GM23338 (cell line): ENCODE data around the gene STK32C. TPM values are rescaled to one million over a fixed set of nuclear protein-coding genes. Genes with fewer than 3 reads are reported as not detected.

ENCODE experiments used
- ATAC-seq: fragments of 200-7000 bp; cut with Tn5 transposase; 3 replicates; pipeline ENCODE4 v1.9.1; 2020
- DNase-seq: peaks from one replicate; pipeline ENCODE4 v3.0.0-alpha.2; 2015; ENCODE audit warnings: low spot score
- H2AFZ ChIP-seq: fragments of 200-600 bp; sonication (generic); 2 replicates; pipeline ENCODE4 v1.8.0; 2016; ENCODE audit warnings: antibody characterized with exemption, mild to moderate bottlenecking, moderate library complexity
- H3F3A ChIP-seq: fragments of 200-600 bp; sonication (generic); replicated peaks from 2 replicates; pipeline ENCODE4 v1.8.0; 2017; ENCODE audit warnings: antibody characterized with exemption, mixed run types, low read depth
- H3K27ac ChIP-seq: fragments of 200-600 bp; sonication (generic); 2 replicates; pipeline ENCODE4 v1.6.1; 2016; ENCODE audit warnings: low read depth
- H3K27me3 ChIP-seq: fragments of 200-600 bp; sonication (generic); 2 replicates; pipeline ENCODE4 v1.8.0; 2016; ENCODE audit warnings: mild to moderate bottlenecking, mixed run types, moderate library complexity; ENCODE audit not compliant: insufficient read depth
- H3K36me3 ChIP-seq: fragments of 200-600 bp; sonication (generic); 2 replicates; pipeline ENCODE4 v1.8.0; 2016; ENCODE audit warnings: mild to moderate bottlenecking; ENCODE audit not compliant: insufficient read depth
- H3K4me1 ChIP-seq: fragments of 200-600 bp; sonication (generic); 2 replicates; pipeline ENCODE4 v1.8.0; 2016; ENCODE audit warnings: mild to moderate bottlenecking, moderate library complexity; ENCODE audit not compliant: insufficient read depth
- H3K4me2 ChIP-seq: fragments of 200-600 bp; sonication (generic); 2 replicates; pipeline ENCODE4 v1.7.1; 2017; ENCODE audit warnings: mixed run types
- H3K4me3 ChIP-seq: fragments of 200-600 bp; sonication (generic); 2 replicates; pipeline ENCODE4 v1.6.1; 2016; ENCODE audit warnings: mixed run types
- H3K79me2 ChIP-seq: fragments of 200-600 bp; sonication (generic); replicated peaks from 2 replicates; pipeline ENCODE4 v1.8.0; 2017; ENCODE audit warnings: mild to moderate bottlenecking; ENCODE audit not compliant: insufficient read depth
- H3K9me2 ChIP-seq: fragments of 200-600 bp; sonication (generic); 2 replicates; pipeline ENCODE4 v1.8.0; 2017; ENCODE audit not compliant: insufficient read depth
- H4K20me1 ChIP-seq: fragments of 200-600 bp; sonication (generic); replicated peaks from 2 replicates; pipeline ENCODE4 v1.8.0; 2017; ENCODE audit warnings: mild to moderate bottlenecking; ENCODE audit not compliant: insufficient read depth
- H3K27ac Mint-ChIP-seq: 2 replicates; pipeline ENCODE4 v1.8.0; 2020; ENCODE audit warnings: inconsistent platforms, mild to moderate bottlenecking, moderate library complexity, mixed read lengths
- H3K27me3 Mint-ChIP-seq: 3 replicates; pipeline ENCODE4 v1.8.0; 2022; ENCODE audit warnings: low read depth, mild to moderate bottlenecking, moderate library complexity, mixed read lengths, inconsistent platforms; ENCODE audit not compliant: insufficient read depth, poor library complexity
- H3K36me3 Mint-ChIP-seq: 3 replicates; pipeline ENCODE4 v1.8.0; 2021; ENCODE audit warnings: low read depth, mild to moderate bottlenecking, inconsistent platforms, moderate library complexity, mixed read lengths
- H3K4me1 Mint-ChIP-seq: 3 replicates; pipeline ENCODE4 v1.8.0; 2020; ENCODE audit warnings: mild to moderate bottlenecking, inconsistent platforms, mixed read lengths
- H3K4me3 Mint-ChIP-seq: 3 replicates; pipeline ENCODE4 v1.8.0; 2021; ENCODE audit warnings: moderate library complexity, mild to moderate bottlenecking, inconsistent platforms, mixed read lengths
- H3K9me3 Mint-ChIP-seq: 3 replicates; pipeline ENCODE4 v1.8.0; 2020; ENCODE audit warnings: moderate library complexity, mild to moderate bottlenecking, inconsistent platforms, mixed read lengths
- CREB1 ChIP-seq: fragments of 250-450 bp; sonication (Bioruptor Pico); IDR thresholded peaks from 2 replicates; pipeline ENCODE4 v1.5.0; 2020; ENCODE audit warnings: low read depth, mild to moderate bottlenecking, moderate library complexity
- EZH2phosphoT487 ChIP-seq: fragments of 200-600 bp; sonication (generic); IDR thresholded peaks from one replicate; pipeline ENCODE4 v1.8.1; 2018; ENCODE audit warnings: antibody characterized with exemption; ENCODE audit not compliant: unreplicated experiment
- POLR2AphosphoS5 ChIP-seq: IDR thresholded peaks from 2 replicates; pipeline ENCODE4 v1.6.1; 2016; ENCODE audit warnings: antibody characterized with exemption, low read depth
- REST ChIP-seq: IDR thresholded peaks from one replicate; pipeline ENCODE4 v1.6.1; 2018; ENCODE audit warnings: antibody characterized with exemption; ENCODE audit not compliant: unreplicated experiment
- ZNF114 ChIP-seq: fragments of 250-450 bp; sonication (Bioruptor Pico); IDR thresholded peaks from 2 replicates; pipeline ENCODE4 v1.5.0; 2020; ENCODE audit warnings: mild to moderate bottlenecking, moderate library complexity
- ZNF331 ChIP-seq: fragments of 250-450 bp; sonication (Bioruptor Pico); IDR thresholded peaks from 2 replicates; pipeline ENCODE4 v1.5.0; 2020; ENCODE audit warnings: low read depth, mild to moderate bottlenecking, moderate library complexity
- ZNF462 ChIP-seq: fragments of 250-450 bp; sonication (Bioruptor Pico); IDR thresholded peaks from 2 replicates; pipeline ENCODE4 v1.5.0; 2020; ENCODE audit warnings: mild to moderate bottlenecking, moderate library complexity
- polyA plus RNA-seq: library from polyadenylated mRNA; unstranded; fragments of >200 nt; fragmentation: Nextera tagmentation; extraction: Ambion mirVana; gene quantifications from 2 replicates; pipeline ENCODE4 v1.2.1, GENCODE V29; 2016
- total RNA-seq: library from RNA; depleted of rRNA; stranded (reverse); fragments of >200 nt; shearing (Covaris generic); gene quantifications from 2 replicates; pipeline ENCODE4 v1.2.3, GENCODE V29; 2014

STK32C gene
- total and polyA plus RNA-seq, 2 experiments from 2014 or later, result 10.2 to 20.5 TPM

GRCh38 chr10:132301371-132302330 lies 6.1 kb downstream of the STK32C start:
- peaks cover 12% of the 10 kb centered on the region for H3K4me1 Mint-ChIP-seq
- Histone ChIP-seq H2AFZ (no peak overlapping the region), H4K20me1 (no peaks in the 10 kb centered on the region), H3K36me3 (peaks cover 4% of the 10 kb centered on the region; the same call in 1 of the 2 replicates), H3K4me1 (no peaks in the 10 kb centered on the region), H3F3A (no peaks in the 10 kb centered on the region), H3K4me3 (no peak overlapping the region), H3K9me2 (no peaks in the 10 kb centered on the region), H3K79me2 (no peaks in the 10 kb centered on the region), H3K4me2 (no peak overlapping the region), H3K27ac (no peak overlapping the region), H3K27me3 (peaks cover 10% of the 10 kb centered on the region)
- H3K27me3 Mint-ChIP-seq, result peaks cover 24% of the 10 kb centered on the region
- ATAC-seq (no peak), DNase-seq (no peak)
- H3K9me3 Mint-ChIP-seq, result peaks cover 19% of the 10 kb centered on the region
- H3K4me3 Mint-ChIP-seq, result no peak overlapping the region
- H3K27ac Mint-ChIP-seq, result no peak overlapping the region
- peaks cover 13% of the 10 kb centered on the region for H3K36me3 Mint-ChIP-seq
- TF ChIP-seq ZNF114 (CRISPR knock-in tag) (no peak), ZNF331 (no peak), REST (no peak), POLR2AphosphoS5 (no peak), EZH2phosphoT487 (no peak), ZNF462 (no peak), CREB1 (CRISPR knock-in tag) (no peak)
